GM12878 (cell line): Measurements from ENCODE around the gene NRBP1. TPM values are rescaled to one million over a fixed set of nuclear protein-coding genes. Genes with fewer than 3 reads are reported as not detected.

ENCODE experiments used
- ASH2L ChIP-seq: fragments of 300-600, 200-600 bp; sonication (generic); IDR thresholded peaks from 2 replicates; pipeline ENCODE4 v1.6.1; 2017; ENCODE audit warnings: low read depth, mild to moderate bottlenecking, borderline replicate concordance
- BHLHE40 ChIP-seq, 2 experiments: fragments of 450-650 bp in 1 of 2; IDR thresholded peaks; 2 replicates each; pipeline ENCODE4 v1.6.1; 2011 to 2017; ENCODE audit warnings: low read depth in 2 of 2, borderline replicate concordance in 1 of 2, improper control_type of control experiment in 1 of 2, low read length in 1 of 2, mild to moderate bottlenecking in 1 of 2
- CUX1 ChIP-seq: IDR thresholded peaks from 2 replicates; pipeline ENCODE4 v1.6.1; 2012; ENCODE audit warnings: improper control_type of control experiment, low read depth, low read length; ENCODE audit not compliant: insufficient replicate concordance
- EED ChIP-seq: sonication (generic); IDR thresholded peaks from 2 replicates; pipeline ENCODE4 v1.6.1; 2016; ENCODE audit warnings: antibody characterized with exemption, low read depth
- FOS ChIP-seq: IDR thresholded peaks from 3 replicates; pipeline ENCODE4 v1.6.1; 2011; ENCODE audit warnings: borderline replicate concordance; ENCODE audit not compliant: insufficient read length; ENCODE audit errors: extremely low read depth
- IKZF1 ChIP-seq: fragments of 450-650 bp; conservative IDR thresholded peaks from 2 replicates; pipeline ENCODE4 v1.6.1; 2017; ENCODE audit warnings: antibody characterized with exemption, mild to moderate bottlenecking
- IKZF2 ChIP-seq, 2 experiments: fragments of 450-650 bp; IDR thresholded peaks; 2 replicates each; pipeline ENCODE4 v1.6.1; 2017; ENCODE audit warnings: mild to moderate bottlenecking in 2 of 2, moderate library complexity in 2 of 2
- MTA3 ChIP-seq: IDR thresholded peaks from 2 replicates; pipeline ENCODE4 v1.6.1; 2012; ENCODE audit warnings: low read length, inconsistent platforms, borderline replicate concordance
- NRF1 ChIP-seq: conservative IDR thresholded peaks from 2 replicates; pipeline ENCODE4 v1.6.1; 2011; ENCODE audit warnings: mild to moderate bottlenecking, low read depth, low read length, improper control_type of control experiment
- RCOR1 ChIP-seq: conservative IDR thresholded peaks from 2 replicates; pipeline ENCODE4 v1.6.1; 2012; ENCODE audit warnings: low read depth, low read length, improper control_type of control experiment
- SIX5 ChIP-seq: IDR thresholded peaks from 2 replicates; pipeline ENCODE4 v1.6.1; 2011; ENCODE audit warnings: mild to moderate bottlenecking, low read depth, low read length, moderate library complexity; ENCODE audit not compliant: severe bottlenecking
- SMC3 ChIP-seq: IDR thresholded peaks from 2 replicates; pipeline ENCODE4 v1.6.1; 2011; ENCODE audit warnings: low read length, improper control_type of control experiment, borderline replicate concordance
- USF2 ChIP-seq: IDR thresholded peaks from 2 replicates; pipeline ENCODE4 v1.6.1; 2011; ENCODE audit warnings: low read depth, low read length, improper control_type of control experiment, borderline replicate concordance
- ZBED1 ChIP-seq: IDR thresholded peaks from 2 replicates; pipeline ENCODE4 v1.6.1; 2016; ENCODE audit warnings: borderline replicate concordance
- ZBTB33 ChIP-seq: fragments of 450-650 bp; IDR thresholded peaks from 2 replicates; pipeline ENCODE4 v1.6.1; 2017; ENCODE audit warnings: mild to moderate bottlenecking
- ZNF207 ChIP-seq: fragments of 450-650 bp; IDR thresholded peaks from 2 replicates; pipeline ENCODE4 v1.6.1; 2014; ENCODE audit warnings: antibody characterized with exemption, mild to moderate bottlenecking, borderline replicate concordance
- polyA plus RNA-seq, 11 experiments: library from polyadenylated mRNA; depleted of rRNA in 4 of 11; unstranded in 6 of 11; stranded (reverse) in 5 of 11; fragments of >200 nt; fragmentation: Nextera tagmentation in 4 of 11; fragmentation: Illumina TruSeq in 1 of 11; extraction: Ambion mirVana in 4 of 11; extraction: Trizol in 1 of 11; gene quantifications; 1 replicate in 1 of 11; 2 replicates in 10 of 11; pipeline versions ENCODE4 v1.2.1 to v1.2.3, GENCODE V29; 2011 to 2016; ENCODE audit warnings: inconsistent platforms in 2 of 11, missing spikeins in 2 of 11, low read depth in 1 of 11
- total RNA-seq, 4 experiments: library from RNA; depleted of rRNA in 3 of 4; stranded (reverse); fragments of >200 nt in 3 of 4; fragmentation: Illumina TruSeq in 1 of 4; extraction: Trizol in 1 of 4; gene quantifications; 2 replicates each; pipeline versions ENCODE4 v1.2.1 to v1.2.3, GENCODE V29; 2013 to 2021
- TF ChIP-seq, protein P1 (sequence below): fragments of 450-650 bp; conservative IDR thresholded peaks from 2 replicates; pipeline ENCODE4 v1.6.1; 2017; ENCODE audit warnings: mild to moderate bottlenecking, moderate library complexity
- TF ChIP-seq, protein P2 (sequence below): IDR thresholded peaks from 2 replicates; pipeline ENCODE4 v1.6.1; 2011; ENCODE audit warnings: low read depth, mild to moderate bottlenecking, low read length, moderate library complexity, borderline replicate concordance; ENCODE audit errors: extremely low read depth

Gene NRBP1
- total and polyA plus RNA-seq, 10 of the 15 experiments (the other 5 are each of a cell fraction or from before 2014, with no cell fraction given) = 5.7 to 136 (median 66.1) TPM

DNA sequence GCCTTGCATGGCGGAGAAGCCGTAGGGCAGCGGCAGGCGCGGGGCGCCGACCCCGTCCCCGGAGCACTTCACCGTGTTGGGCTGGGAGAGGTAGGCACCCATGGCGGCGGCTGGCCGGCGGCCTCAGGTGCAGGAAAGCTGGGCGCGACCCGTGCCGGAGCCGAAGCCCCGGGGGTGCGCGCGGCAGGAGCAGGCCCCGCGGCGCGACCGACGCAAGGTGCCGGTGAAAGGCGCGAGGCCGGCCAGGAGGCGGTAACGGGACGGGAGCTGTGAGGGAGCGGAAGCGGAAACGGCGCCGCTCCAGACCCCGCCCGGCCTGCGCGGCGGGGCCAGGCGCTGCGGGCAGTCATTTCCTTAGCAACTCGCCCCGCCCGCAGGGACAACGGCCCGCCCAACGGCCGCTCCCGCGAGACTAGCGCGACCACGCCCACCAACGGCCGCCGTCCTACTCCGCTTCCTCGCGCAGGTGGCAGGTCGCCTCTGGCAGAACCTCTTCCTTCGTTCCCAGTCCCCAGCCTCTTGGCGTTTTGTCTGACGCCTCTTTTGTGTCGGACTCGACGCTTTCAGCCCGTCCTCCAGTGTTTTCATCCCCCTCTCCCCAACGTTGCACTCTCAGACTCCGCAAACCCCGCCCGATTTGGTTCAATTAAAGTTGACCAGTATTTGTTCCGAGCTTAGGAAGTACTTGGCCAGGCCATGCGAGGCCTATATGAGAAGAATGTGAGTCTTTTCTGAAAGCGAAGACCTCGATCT is 18.9 kb upstream of the NRBP1 start, which contains the start of gene PPM1G (continued):
- peak in 1 of 2 experiments; percentile 49; a peak in 1 of 4 replicates for TF ChIP-seq BHLHE40 (IDR thresholded peaks at IDR 0.05; ENCODE audit: borderline replicate concordance in 1 of 2, low read depth in 2 of 2, low read length in 1 of 2)
- no peak for TF ChIP-seq EED
- TF ChIP-seq, protein P1, sequence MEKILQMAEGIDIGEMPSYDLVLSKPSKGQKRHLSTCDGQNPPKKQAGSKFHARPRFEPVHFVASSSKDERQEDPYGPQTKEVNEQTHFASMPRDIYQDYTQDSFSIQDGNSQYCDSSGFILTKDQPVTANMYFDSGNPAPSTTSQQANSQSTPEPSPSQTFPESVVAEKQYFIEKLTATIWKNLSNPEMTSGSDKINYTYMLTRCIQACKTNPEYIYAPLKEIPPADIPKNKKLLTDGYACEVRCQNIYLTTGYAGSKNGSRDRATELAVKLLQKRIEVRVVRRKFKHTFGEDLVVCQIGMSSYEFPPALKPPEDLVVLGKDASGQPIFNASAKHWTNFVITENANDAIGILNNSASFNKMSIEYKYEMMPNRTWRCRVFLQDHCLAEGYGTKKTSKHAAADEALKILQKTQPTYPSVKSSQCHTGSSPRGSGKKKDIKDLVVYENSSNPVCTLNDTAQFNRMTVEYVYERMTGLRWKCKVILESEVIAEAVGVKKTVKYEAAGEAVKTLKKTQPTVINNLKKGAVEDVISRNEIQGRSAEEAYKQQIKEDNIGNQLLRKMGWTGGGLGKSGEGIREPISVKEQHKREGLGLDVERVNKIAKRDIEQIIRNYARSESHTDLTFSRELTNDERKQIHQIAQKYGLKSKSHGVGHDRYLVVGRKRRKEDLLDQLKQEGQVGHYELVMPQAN = no peak; the same call in none of the 2 replicates
- TF ChIP-seq, protein P2, sequence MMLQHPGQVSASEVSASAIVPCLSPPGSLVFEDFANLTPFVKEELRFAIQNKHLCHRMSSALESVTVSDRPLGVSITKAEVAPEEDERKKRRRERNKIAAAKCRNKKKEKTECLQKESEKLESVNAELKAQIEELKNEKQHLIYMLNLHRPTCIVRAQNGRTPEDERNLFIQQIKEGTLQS = no peak
- TF ChIP-seq ZNF207 = peak; percentile 82
- TF ChIP-seq MTA3 = no peak
- TF ChIP-seq FOS = no peak
- TF ChIP-seq IKZF2 (IDR thresholded peaks at IDR 0.05) = peak; percentile 16 to 23; a peak in 1 of 4 replicates
- no peak for TF ChIP-seq RCOR1
- TF ChIP-seq IKZF1 = peak; percentile 83
- no peak for TF ChIP-seq USF2
- TF ChIP-seq SIX5 = no peak
- TF ChIP-seq CUX1 = no peak
- TF ChIP-seq SMC3 = no peak
- no peak for TF ChIP-seq ZBED1
- peak; percentile 38; the same call in 1 of the 2 replicates for TF ChIP-seq NRF1
- TF ChIP-seq ASH2L = no peak; the same call in 1 of the 2 replicates
- TF ChIP-seq ZBTB33 = no peak
